OCI-LY3 (cell line): ENCODE data around the gene FBXO11.

Source experiments
- CTCF ChIP-seq: fragments of 200-600, 300-600 bp; sonication (generic); IDR thresholded peaks from 2 replicates; pipeline ENCODE4 v1.5.1; 2014; ENCODE audit warnings: antibody characterized with exemption, low read length, low read depth
- EZH2phosphoT487 ChIP-seq: fragments of 200-600 bp; shearing (Covaris generic); IDR thresholded peaks from 2 replicates; pipeline ENCODE4 v1.6.1; 2018; ENCODE audit warnings: antibody characterized with exemption, mixed run types, low read depth

DNA sequence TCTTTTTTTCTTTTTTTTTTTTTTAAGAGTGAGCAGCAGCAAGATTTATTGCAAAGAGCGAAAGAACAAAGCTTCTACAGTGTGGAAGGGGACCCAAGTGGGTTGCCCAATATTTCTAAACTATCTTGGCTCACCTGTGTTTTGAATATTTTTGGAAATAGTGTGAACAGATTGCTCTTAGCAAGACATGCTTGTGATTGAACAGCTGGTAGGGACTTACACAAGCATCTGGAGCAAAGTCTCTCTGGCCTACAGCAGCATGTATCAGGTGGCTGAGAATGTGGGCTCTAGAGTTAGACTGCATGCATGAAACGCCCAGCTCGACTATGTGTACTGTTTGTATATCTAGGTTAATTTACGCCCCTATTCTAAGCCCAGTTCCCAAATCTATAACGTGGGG is 40.3 kb upstream of the FBXO11 start:
- TF ChIP-seq CTCF = no peak
- no peak for TF ChIP-seq EZH2phosphoT487
